Measurements from ENCODE around the gene RPL35. TPM values are rescaled to one million over a fixed set of nuclear protein-coding genes. Genes with fewer than 3 reads are reported as not detected.

RPL35 gene
- total RNA-seq, 4 donors from 2014 or later = 1,231 to 2,313 (median 2,047) TPM

GRCh38 chr9:124857533-124858162, 4.1 kb downstream of the RPL35 start:
- intact Hi-C loops (cut with DNase I) = loop anchor here (5.0 to 10.0 kb wide), 2 partner anchors 243 to 515 kb away; no protein-coding TSS in a partner anchor
- H3K27me3 ChIP-seq = no peaks in the 10 kb centered on the region
- peaks cover 29 to 33% of the 10 kb centered on the region in 2 donors for H3K36me3 ChIP-seq
- no peak overlapping the region for H3K27ac ChIP-seq
- H3K4me3 ChIP-seq (replicated peaks in 1 of 3) = no peak overlapping the region
- H3K4me1 ChIP-seq = peaks cover 15 to 33% of the 10 kb centered on the region in 2 donors
- 88 to 92% methylated on average over 16 to 22 of the region's 24 CpGs for WGBS, 2 donors
- TF ChIP-seq POLR2A (IDR thresholded peaks at IDR 0.05) = no peak
- TF ChIP-seq CTCF (IDR thresholded peaks at IDR 0.05) = no peak
- H3K9me3 ChIP-seq = no peaks in the 10 kb centered on the region
- DNase-seq = no peak

GRCh38 chr9:124855944-124856765, 5.6 kb downstream of the RPL35 start:
- H3K36me3 ChIP-seq = peaks cover 29 to 33% of the 10 kb centered on the region in 2 donors
- DNase-seq = peak in 1 of 2 donors; percentile 34
- peaks cover 20 to 43% of the 10 kb centered on the region in 2 donors for H3K4me1 ChIP-seq
- no peak overlapping the region for H3K4me3 ChIP-seq (replicated peaks in 1 of 3)
- intact Hi-C loops (cut with DNase I) = loop anchor here (5.0 to 10.0 kb wide), 2 partner anchors 241 to 516 kb away; no protein-coding TSS in a partner anchor
- TF ChIP-seq POLR2A (IDR thresholded peaks at IDR 0.05) (no peak), CTCF (IDR thresholded peaks at IDR 0.05) (peak in 3 of 6 experiments; percentile 12 to 25 (median 22))
- no peaks in the 10 kb centered on the region for H3K27me3 ChIP-seq
- 55 to 92% methylated on average over 2 to 7 of the region's 16 CpGs for WGBS, 2 donors
- H3K9me3 ChIP-seq = no peaks in the 10 kb centered on the region
- no peak overlapping the region for H3K27ac ChIP-seq

- Histone ChIP-seq H3K4me3 (replicated peaks in 1 of 3) (no peak overlapping the region), H3K27ac (no peak overlapping the region), H3K9me3 (no peaks in the 10 kb centered on the region), H3K27me3 (no peaks in the 10 kb centered on the region), H3K36me3 (peaks cover 29 to 33% of the 10 kb centered on the region in 2 donors), H3K4me1 (peaks cover 14 to 37% of the 10 kb centered on the region in 2 donors)
- TF ChIP-seq CTCF (IDR thresholded peaks at IDR 0.05) (no peak), POLR2A (IDR thresholded peaks at IDR 0.05) (no peak)
- no peak for DNase-seq
- intact Hi-C loops (cut with DNase I) = loop anchor here (5.0 to 10.0 kb wide), 2 partner anchors 241 to 517 kb away; no protein-coding TSS in a partner anchor
- 88 to 92% methylated on average over 17 to 18 of the region's 18 CpGs for WGBS, 2 donors
Measured at GRCh38 chr9:124855566-124855943, 6.2 kb downstream of the RPL35 start.

GRCh38 chr9:124854822-124855221, 6.9 kb downstream of the RPL35 start:
- Histone ChIP-seq H3K9me3 (no peaks in the 10 kb centered on the region), H3K4me1 (peaks cover 12 to 30% of the 10 kb centered on the region in 2 donors), H3K27me3 (no peaks in the 10 kb centered on the region), H3K4me3 (replicated peaks in 1 of 3) (no peak overlapping the region), H3K36me3 (peaks cover 24 to 30% of the 10 kb centered on the region in 2 donors), H3K27ac (no peak overlapping the region)
- no peak for DNase-seq
- WGBS, 2 donors = 58 to 68% methylated on average over 7 of the region's 7 CpGs
- TF ChIP-seq CTCF (IDR thresholded peaks at IDR 0.05) (no peak), POLR2A (IDR thresholded peaks at IDR 0.05) (no peak)
- intact Hi-C loops (cut with DNase I) = loop anchor here (5.0 to 10.0 kb wide), 2 partner anchors 240 to 517 kb away; no protein-coding TSS in a partner anchor
